Measurements from ENCODE around the gene STK25.

GRCh38 chr2:241460631-241461030 lies 47.8 kb downstream of the STK25 start:
- TF ChIP-seq CTCF (conservative IDR thresholded peaks at IDR 0.05; ENCODE audit: low read depth, low read length) (no peak), EZH2 (IDR thresholded peaks at IDR 0.05; ENCODE audit: borderline replicate concordance, low read depth, low read length, poor library complexity, severe bottlenecking) (no peak)

Measured in A673 (cell line).